HL-60/S4 (cell line): Measurements from ENCODE around the gene TFF2.

Experiments used
- in situ Hi-C: fragments of 300-500 bp; cut with MboI; formaldehyde crosslinking; loops from 2 replicates; pipeline ENCODE4 v1.14.3; 2022; ENCODE audit warnings: low sequenced_read_pairs

The TFF2 gene

GRCh38 chr21:42384156-42384945 is 33.6 kb upstream of the TFF2 start:
- in situ Hi-C loops, result no loop called here

- in situ Hi-C loops, result no loop called here
Observed at GRCh38 chr21:42383331-42383730, 32.5 kb upstream of the TFF2 start.

DNA sequence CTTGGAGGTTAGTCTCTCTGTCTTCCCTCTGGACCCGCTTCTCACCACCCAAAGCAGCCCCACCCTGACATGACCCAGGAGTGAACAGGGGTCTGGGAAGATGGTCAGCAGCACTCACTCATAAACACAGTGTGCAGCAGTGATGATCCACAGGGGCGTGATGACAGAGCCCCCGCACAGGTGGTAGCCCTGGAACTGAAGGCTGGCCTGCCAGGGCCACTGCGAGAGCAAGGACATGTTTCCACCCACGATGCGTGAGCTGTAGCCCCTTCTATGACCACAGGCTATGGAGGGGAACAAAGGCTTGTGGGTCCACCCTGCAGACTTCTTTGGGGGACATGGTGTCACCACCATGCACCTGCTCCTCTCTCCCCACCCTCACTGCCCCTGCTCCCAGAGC is 32.1 kb upstream of the TFF2 start:
- in situ Hi-C loops, result no loop called here

DNA sequence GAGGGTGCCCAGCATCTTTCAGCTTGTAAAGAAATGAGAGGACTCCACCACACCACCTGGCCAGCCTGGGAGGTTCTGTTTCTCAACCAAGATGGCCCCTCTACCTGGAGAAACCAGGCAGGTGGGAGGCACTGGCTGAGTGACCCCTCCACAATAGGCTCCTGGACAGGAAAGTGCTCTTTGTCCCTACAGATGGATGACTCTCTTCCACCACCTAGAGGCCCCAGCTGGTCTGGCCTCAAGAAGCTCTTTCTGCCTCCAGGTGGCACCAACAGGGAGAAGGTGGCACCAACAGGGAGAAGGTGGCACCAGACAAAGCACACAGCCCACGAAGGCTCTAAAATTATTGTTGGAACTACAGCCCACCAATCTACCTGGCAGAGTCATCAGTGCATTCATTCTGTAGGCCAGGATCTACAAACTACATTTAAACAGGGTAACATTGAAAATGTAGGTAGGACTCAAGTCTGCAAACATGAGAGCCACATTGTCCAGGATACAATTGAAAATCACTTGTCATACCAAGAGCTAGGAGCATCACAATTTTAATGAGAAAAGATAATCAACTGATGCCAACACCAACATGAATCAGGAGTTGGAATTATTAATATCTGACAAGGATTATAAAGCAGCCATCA is 30.7 kb upstream of the TFF2 start:
- in situ Hi-C loops, result no loop called here

- in situ Hi-C loops, result loop anchor here (10.0 kb wide), 1 partner anchor 55 kb away; no protein-coding TSS in a partner anchor
Observed at GRCh38 chr21:42379426-42380215, 28.8 kb upstream of the TFF2 start.

DNA sequence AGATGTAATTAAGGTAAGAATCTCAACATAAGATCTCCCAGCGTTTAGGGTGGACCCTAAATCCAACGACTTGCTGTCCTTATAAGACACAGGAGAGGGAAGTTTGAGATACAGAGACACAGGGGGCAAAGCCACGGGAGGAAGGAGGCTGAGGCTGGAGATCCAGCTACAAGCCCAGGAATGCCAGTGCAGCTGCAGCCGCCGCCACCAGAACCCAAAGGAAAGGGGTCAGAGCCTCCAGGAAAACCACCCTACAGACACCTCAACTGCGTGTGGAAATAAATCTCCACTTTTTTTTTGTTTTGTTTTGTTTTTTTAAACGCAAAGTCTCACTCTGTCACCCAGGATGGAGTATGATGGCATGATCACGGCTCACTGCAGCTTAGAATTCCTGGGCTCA is 27.6 kb upstream of the TFF2 start:
- in situ Hi-C loops, result loop anchor here (10.0 kb wide), 1 partner anchor 54 kb away; no protein-coding TSS in a partner anchor

- in situ Hi-C loops, result loop anchor here (10.0 kb wide), 1 partner anchor 53 kb away; no protein-coding TSS in a partner anchor
Observed at GRCh38 chr21:42377951-42378340, 27.2 kb upstream of the TFF2 start.

DNA sequence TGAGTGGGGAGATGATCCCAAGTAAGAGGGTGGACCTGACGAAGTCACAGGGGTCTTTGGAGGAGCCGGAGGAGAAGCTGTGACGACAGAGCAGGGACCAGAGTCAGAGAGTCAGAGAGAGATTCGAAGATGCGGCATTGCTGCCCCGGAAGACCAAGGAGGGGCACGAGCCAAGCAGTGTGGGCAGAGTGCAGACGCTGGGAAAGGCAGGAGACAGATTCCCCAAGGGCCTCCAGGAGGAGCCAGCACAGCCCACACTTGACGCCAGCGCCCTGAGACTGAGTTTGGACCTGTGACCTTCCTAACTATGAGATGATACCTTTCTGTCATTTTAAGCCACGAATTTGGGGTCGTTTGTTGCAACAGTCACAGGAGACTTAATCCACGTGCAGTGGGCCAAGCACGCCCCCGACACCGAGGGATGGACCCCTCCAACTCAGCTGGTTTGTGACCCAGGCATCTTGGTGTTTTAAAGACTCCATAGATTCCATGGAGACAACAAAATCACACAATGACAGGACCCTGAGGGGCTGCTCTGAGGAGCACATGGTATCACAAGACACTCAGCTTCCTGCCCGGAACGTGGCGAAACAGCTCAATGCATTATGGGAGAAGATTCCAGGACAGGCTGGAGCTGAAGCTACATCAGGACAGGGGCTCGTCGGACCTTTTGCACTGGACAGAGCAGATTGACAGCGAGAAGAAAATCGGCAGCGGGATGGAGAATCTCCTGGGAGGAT is 26.6 kb upstream of the TFF2 start:
- in situ Hi-C loops, result loop anchor here (10.0 kb wide), 1 partner anchor 53 kb away; no protein-coding TSS in a partner anchor

- in situ Hi-C loops, result loop anchor here (10.0 kb wide), 1 partner anchor 52 kb away; no protein-coding TSS in a partner anchor
Observed at GRCh38 chr21:42376338-42376982, 25.7 kb upstream of the TFF2 start.

DNA sequence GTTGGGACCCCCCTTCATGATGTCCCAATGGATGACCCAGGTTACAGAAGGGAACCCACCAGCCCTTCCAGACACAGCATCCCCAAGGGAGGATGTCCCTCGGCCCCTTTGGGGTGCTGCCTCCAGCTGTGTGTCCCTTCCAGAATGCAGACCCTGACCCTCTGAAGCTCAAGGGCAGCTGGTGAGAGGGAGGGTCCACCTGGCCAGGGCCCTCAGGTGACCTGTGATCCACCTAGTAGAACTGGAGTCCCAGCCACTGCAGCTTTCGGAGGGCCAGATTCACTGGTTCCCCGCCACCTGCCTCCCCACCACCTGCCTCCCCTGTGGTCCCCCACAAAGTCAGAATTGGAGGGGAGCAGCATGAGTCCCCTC is 25.2 kb upstream of the TFF2 start:
- in situ Hi-C loops, result loop anchor here (10.0 kb wide), 1 partner anchor 51 kb away; no protein-coding TSS in a partner anchor

DNA sequence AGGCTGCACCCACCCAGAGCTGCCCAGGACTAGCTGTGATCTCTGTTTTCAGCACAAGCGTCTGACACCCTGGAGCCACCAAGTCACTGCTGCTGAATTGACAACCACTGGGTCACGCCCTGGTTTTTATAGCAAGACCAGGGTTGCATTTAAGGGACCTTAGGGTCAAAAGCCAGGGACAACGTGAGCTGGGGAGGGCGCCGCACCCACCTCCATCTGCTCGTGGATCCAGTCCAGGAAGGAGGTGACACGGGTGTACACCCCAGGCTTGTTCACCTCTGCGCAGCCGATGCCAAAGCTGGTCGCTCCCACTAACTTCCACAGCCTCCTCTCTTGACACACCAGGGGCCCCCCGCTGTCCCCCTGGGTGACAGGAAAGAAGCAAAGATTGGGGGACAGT is 24.7 kb upstream of the TFF2 start:
- in situ Hi-C loops, result loop anchor here (10.0 kb wide), 1 partner anchor 51 kb away; no protein-coding TSS in a partner anchor

DNA sequence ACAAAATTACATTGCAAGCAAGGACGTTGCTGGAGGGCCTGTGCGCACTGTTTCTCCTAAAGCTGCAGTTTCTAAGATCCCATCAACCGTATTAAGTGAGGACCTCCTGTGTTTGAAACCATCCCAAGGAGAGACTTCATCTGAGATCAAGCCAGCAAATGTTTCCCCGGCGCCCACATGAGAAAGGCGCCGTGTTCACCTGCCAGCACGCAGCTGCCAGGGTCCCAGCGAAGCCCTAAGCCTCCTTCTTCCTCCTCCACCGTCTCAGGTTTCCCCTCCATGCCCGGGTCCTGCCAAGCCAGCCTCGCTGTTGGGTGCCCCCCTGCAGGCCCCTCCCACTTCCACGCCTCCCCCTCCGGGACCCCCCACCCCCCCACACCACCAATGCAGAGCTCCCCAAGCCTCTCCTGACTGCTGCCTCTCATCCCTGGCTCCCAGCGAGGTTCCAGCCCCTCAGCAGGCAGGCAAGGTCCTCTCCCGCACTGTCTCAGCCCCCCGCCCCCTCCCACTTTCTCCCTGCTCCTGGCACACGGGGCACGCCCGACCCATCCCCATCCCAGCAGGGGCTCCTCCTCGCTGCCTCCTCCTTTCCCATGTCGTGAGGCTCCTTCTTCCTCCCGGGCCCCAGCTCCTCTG is 24.2 kb upstream of the TFF2 start:
- in situ Hi-C loops, result loop anchor here (10.0 kb wide), 1 partner anchor 50 kb away; no protein-coding TSS in a partner anchor

DNA sequence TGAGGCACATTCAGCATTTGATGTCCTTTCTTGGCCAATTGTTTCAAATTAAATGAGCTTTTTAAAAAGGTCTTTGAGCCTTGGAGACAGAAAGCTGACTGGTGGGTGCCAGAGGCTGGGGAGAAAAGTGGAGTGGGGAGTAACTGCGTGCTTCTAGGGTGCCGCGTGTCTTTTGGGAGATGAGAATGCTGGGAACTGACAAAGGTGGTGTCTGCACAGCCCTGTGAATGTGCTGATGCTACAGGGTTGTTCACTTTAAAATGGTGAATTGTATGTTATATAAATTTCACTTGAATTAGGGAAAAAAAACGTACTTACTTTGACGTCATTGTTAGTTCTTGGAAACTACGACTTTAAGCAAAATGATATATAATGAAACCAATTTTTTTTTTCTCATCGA is 23.7 kb upstream of the TFF2 start:
- in situ Hi-C loops, result loop anchor here (10.0 kb wide), 1 partner anchor 50 kb away; no protein-coding TSS in a partner anchor

DNA sequence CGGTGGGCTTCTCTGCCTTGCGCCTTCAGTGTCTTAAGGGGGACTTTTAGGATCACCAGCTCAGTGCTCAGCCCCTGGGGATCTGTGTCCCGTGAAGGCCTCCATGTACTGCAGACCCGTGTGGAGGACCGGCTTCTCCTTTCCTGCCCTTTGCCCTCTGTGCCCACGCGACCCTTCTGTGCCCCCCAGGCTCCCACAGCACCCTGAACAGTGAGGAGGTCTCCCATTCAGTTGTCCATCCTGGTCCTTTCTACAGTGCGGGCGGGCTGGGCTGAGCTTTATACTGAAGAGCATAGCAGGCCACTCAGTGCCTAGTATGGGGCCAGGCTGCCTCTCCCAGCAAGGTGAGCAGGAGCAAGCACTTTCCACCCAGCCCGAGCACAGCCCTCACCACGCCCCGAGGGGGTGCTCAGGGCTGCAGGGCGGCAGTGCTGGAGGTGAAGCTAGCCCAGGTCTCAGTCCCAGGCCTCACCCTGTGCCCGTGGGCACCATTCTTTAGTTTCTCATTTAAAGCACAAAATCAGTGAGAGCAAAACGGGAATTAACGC is 23.2 kb upstream of the TFF2 start:
- in situ Hi-C loops, result loop anchor here (10.0 kb wide), 1 partner anchor 49 kb away; no protein-coding TSS in a partner anchor

DNA sequence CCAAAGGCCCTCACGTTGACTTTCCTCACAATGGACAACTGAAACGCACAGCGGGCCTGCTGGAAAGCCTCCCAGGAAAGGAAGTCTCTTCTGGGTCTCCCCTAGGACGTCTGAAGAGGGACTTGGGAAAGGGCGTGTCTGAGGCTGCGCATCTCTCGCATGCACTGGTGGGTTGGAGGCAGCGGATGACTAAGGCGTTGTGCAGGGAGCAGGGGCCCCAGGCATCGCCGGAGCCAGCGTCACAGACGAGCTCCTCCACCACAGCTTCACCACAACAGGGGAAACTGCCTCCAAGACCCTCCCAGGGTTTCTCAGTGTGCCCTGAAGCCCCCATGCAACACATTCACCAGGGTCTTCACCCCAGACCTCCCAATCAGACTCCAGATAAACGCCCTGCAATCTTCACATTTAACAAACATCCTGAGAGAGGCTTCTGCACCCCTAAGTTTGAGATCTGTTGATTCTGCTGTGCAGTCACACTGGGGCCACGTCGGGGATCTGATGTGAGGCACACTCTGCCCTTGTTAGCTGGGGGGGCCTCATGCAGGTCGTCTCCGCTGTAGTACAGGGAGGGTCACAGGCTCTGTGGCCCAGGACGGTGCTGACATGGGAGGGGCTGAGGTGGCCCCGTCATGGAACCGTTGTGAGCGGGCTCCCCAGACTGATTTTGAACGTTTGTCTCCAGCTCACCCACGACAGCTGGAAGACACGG is 22.6 kb upstream of the TFF2 start:
- in situ Hi-C loops, result loop anchor here (10.0 kb wide), 1 partner anchor 49 kb away; no protein-coding TSS in a partner anchor

- in situ Hi-C loops, result loop anchor here (10.0 kb wide), 1 partner anchor 46 kb away; no protein-coding TSS in a partner anchor
Observed at GRCh38 chr21:42370894-42371654, 20.3 kb upstream of the TFF2 start.

GRCh38 chr21:42369821-42370220 is 19.0 kb upstream of the TFF2 start:
- in situ Hi-C loops, result loop anchor here (10.0 kb wide), 1 partner anchor 45 kb away; no protein-coding TSS in a partner anchor
